Measurements from ENCODE around the gene DENND1A.

DNA sequence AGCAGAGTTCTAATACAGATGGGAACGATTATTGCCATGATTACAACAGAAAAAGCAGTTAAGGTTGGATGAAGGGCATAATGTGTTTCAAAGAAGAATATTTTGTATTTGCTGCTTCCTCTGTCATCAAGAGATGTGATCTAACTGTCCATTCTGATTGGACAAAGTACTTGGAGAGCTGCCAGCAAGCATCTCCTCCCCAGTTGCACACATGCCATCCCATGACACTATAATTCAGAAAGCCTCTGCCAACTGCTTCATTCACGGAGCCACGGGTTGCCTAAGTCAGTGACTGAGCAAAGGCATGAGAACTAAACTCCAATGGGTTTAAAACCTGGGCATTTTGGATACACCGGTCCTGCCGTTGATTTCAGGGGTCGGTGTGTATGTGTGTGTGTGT is 320.1 kb downstream of the DENND1A start:
- TF ChIP-seq, protein P1, sequence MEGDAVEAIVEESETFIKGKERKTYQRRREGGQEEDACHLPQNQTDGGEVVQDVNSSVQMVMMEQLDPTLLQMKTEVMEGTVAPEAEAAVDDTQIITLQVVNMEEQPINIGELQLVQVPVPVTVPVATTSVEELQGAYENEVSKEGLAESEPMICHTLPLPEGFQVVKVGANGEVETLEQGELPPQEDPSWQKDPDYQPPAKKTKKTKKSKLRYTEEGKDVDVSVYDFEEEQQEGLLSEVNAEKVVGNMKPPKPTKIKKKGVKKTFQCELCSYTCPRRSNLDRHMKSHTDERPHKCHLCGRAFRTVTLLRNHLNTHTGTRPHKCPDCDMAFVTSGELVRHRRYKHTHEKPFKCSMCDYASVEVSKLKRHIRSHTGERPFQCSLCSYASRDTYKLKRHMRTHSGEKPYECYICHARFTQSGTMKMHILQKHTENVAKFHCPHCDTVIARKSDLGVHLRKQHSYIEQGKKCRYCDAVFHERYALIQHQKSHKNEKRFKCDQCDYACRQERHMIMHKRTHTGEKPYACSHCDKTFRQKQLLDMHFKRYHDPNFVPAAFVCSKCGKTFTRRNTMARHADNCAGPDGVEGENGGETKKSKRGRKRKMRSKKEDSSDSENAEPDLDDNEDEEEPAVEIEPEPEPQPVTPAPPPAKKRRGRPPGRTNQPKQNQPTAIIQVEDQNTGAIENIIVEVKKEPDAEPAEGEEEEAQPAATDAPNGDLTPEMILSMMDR (IDR thresholded peaks at IDR 0.05): no peak
- TF ChIP-seq POLR2A (IDR thresholded peaks at IDR 0.05): no peak
